ENCODE data around the gene PRKG2.

GRCh38 chr4:81257816-81258215, 42.8 kb upstream of the PRKG2 start:
- no peak for TF ChIP-seq POLR2A (IDR thresholded peaks at IDR 0.05; ENCODE audit: low read depth, low read length)
- TF ChIP-seq, protein P1, sequence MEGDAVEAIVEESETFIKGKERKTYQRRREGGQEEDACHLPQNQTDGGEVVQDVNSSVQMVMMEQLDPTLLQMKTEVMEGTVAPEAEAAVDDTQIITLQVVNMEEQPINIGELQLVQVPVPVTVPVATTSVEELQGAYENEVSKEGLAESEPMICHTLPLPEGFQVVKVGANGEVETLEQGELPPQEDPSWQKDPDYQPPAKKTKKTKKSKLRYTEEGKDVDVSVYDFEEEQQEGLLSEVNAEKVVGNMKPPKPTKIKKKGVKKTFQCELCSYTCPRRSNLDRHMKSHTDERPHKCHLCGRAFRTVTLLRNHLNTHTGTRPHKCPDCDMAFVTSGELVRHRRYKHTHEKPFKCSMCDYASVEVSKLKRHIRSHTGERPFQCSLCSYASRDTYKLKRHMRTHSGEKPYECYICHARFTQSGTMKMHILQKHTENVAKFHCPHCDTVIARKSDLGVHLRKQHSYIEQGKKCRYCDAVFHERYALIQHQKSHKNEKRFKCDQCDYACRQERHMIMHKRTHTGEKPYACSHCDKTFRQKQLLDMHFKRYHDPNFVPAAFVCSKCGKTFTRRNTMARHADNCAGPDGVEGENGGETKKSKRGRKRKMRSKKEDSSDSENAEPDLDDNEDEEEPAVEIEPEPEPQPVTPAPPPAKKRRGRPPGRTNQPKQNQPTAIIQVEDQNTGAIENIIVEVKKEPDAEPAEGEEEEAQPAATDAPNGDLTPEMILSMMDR (IDR thresholded peaks at IDR 0.05; ENCODE audit: extremely low read depth in 1 of 2, insufficient read depth in 1 of 2, low read depth in 1 of 2, low read length in 2 of 2): no peak
- TF ChIP-seq POLR2AphosphoS5 (IDR thresholded peaks at IDR 0.05; ENCODE audit: insufficient read depth, low read depth, low read length): no peak
- no peak for TF ChIP-seq JUN (IDR thresholded peaks at IDR 0.05; ENCODE audit: borderline replicate concordance, insufficient read depth, insufficient read length, low read depth)
- no peak for TF ChIP-seq EZH2 (IDR thresholded peaks at IDR 0.05; ENCODE audit: borderline replicate concordance, low read depth, low read length, severe bottlenecking)
- TF ChIP-seq, protein P2, sequence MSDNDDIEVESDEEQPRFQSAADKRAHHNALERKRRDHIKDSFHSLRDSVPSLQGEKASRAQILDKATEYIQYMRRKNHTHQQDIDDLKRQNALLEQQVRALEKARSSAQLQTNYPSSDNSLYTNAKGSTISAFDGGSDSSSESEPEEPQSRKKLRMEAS (IDR thresholded peaks at IDR 0.05; ENCODE audit: insufficient read depth, insufficient read length): no peak

Measured in endothelial cell of umbilical vein (primary cell).